HepG2 (cell line): ENCODE data around the gene BUB1. TPM values are rescaled to one million over a fixed set of nuclear protein-coding genes. Genes with fewer than 3 reads are reported as not detected.

Experiments
- CHD2 ChIP-seq: IDR thresholded peaks from 2 replicates; pipeline ENCODE4 v1.6.1; 2011; ENCODE audit warnings: low read depth, low read length, improper control_type of control experiment
- DNMT1 ChIP-seq: sonication (generic); formaldehyde crosslinking; IDR thresholded peaks from 2 replicates; pipeline ENCODE4 v1.5.1; 2020; ENCODE audit warnings: mild to moderate bottlenecking, missing genetic modification reagents
- HOXA3 ChIP-seq: sonication (generic); formaldehyde crosslinking; IDR thresholded peaks from 2 replicates; pipeline ENCODE4 v1.5.0; 2020; ENCODE audit warnings: missing genetic modification reagents
- KDM6A ChIP-seq: IDR thresholded peaks from 2 replicates; pipeline ENCODE4 v1.6.1; 2016; ENCODE audit warnings: low read depth
- MED8 ChIP-seq: sonication (generic); formaldehyde crosslinking; IDR thresholded peaks from 2 replicates; pipeline ENCODE4 v1.8.1; 2023; ENCODE audit warnings: mild to moderate bottlenecking, missing genetic modification reagents; ENCODE audit not compliant: insufficient replicate concordance
- MEF2D ChIP-seq: sonication (generic); formaldehyde crosslinking; IDR thresholded peaks from 2 replicates; pipeline ENCODE4 v1.5.1; 2020; ENCODE audit warnings: mild to moderate bottlenecking, missing genetic modification reagents
- MLLT10 ChIP-seq: sonication (generic); formaldehyde crosslinking; IDR thresholded peaks from 2 replicates; pipeline ENCODE4 v1.4.0; 2020; ENCODE audit warnings: missing genetic modification reagents
- NFYC ChIP-seq: IDR thresholded peaks from 2 replicates; pipeline ENCODE4 v1.6.1; 2016; ENCODE audit warnings: missing genetic modification reagents, missing compliant biosample characterization
- PRPF4 ChIP-seq: fragments of 200-400 bp; formaldehyde crosslinking; IDR thresholded peaks from 2 replicates; pipeline ENCODE4 v1.6.1; 2016; ENCODE audit warnings: low read length, low read depth; ENCODE audit not compliant: poor library complexity, severe bottlenecking
- SCMH1 ChIP-seq: sonication (generic); formaldehyde crosslinking; IDR thresholded peaks from 2 replicates; pipeline ENCODE4 v1.9.0; 2021; ENCODE audit warnings: missing genetic modification reagents, mild to moderate bottlenecking, borderline replicate concordance
- STAT5B ChIP-seq: sonication (generic); formaldehyde crosslinking; IDR thresholded peaks from 2 replicates; pipeline ENCODE4 v1.4.0; 2020; ENCODE audit warnings: missing genetic modification reagents
- TEAD3 ChIP-seq: optimal IDR thresholded peaks from 2 replicates; pipeline ENCODE3; 2016; ENCODE audit warnings: borderline replicate concordance
- ZBTB3 ChIP-seq: sonication (generic); formaldehyde crosslinking; IDR thresholded peaks from 2 replicates; pipeline ENCODE4 v1.4.0; 2020; ENCODE audit warnings: low read depth, mild to moderate bottlenecking, moderate library complexity, missing genetic modification reagents, borderline replicate concordance
- ZNF12 ChIP-seq: sonication (generic); formaldehyde crosslinking; IDR thresholded peaks from 2 replicates; pipeline ENCODE4 v1.5.0; 2020; ENCODE audit warnings: missing genetic modification reagents
- ZNF501 ChIP-seq: sonication (generic); formaldehyde crosslinking; IDR thresholded peaks from 2 replicates; pipeline ENCODE4 v1.5.1; 2020; ENCODE audit warnings: mild to moderate bottlenecking, moderate library complexity, missing genetic modification reagents
- ZNF549 ChIP-seq: sonication (generic); formaldehyde crosslinking; IDR thresholded peaks from 2 replicates; pipeline ENCODE4 v1.5.0; 2020; ENCODE audit warnings: missing genetic modification reagents
- ZNF562 ChIP-seq: sonication (generic); formaldehyde crosslinking; IDR thresholded peaks from 2 replicates; pipeline ENCODE4 v1.8.0; 2022; ENCODE audit warnings: missing genetic modification reagents, borderline replicate concordance
- polyA plus RNA-seq, 8 experiments: library from polyadenylated mRNA; depleted of rRNA in 3 of 8; stranded (reverse) in 7 of 8; unstranded in 1 of 8; fragments of >200 nt; fragmentation: Illumina TruSeq in 4 of 8; extraction: Trizol in 4 of 8; gene quantifications; 2 replicates each; pipeline versions ENCODE4 v1.2.1 to v1.2.3, GENCODE V29; 2011 to 2016; ENCODE audit warnings: low read depth in 4 of 8, missing spikeins in 1 of 8, mixed read lengths in 1 of 8; ENCODE audit not compliant: insufficient read depth in 1 of 8
- total RNA-seq, 5 experiments: library from RNA; depleted of rRNA; stranded (reverse); fragments of >200 nt; fragmentation: Illumina TruSeq; extraction: Trizol; gene quantifications; 2 replicates each; pipeline ENCODE4 v1.2.3, GENCODE V29; 2016; ENCODE audit warnings: low read depth in 1 of 5
- TF ChIP-seq, protein P1 (sequence below): sonication (generic); formaldehyde crosslinking; IDR thresholded peaks from 2 replicates; pipeline ENCODE4 v1.8.0; 2022; ENCODE audit warnings: mild to moderate bottlenecking, missing genetic modification reagents, borderline replicate concordance
- TF ChIP-seq, protein P2 (sequence below): sonication (generic); formaldehyde crosslinking; conservative IDR thresholded peaks from 2 replicates; pipeline ENCODE4 v1.8.0; 2022; ENCODE audit warnings: mild to moderate bottlenecking, moderate library complexity, missing genetic modification reagents
- TF ChIP-seq, protein P3 (sequence below): IDR thresholded peaks from 2 replicates; pipeline ENCODE4 v1.6.1; 2016; ENCODE audit warnings: missing genetic modification reagents, missing compliant biosample characterization
- TF ChIP-seq, protein P4 (sequence below): sonication (generic); formaldehyde crosslinking; IDR thresholded peaks from 2 replicates; pipeline ENCODE4 v1.8.1; 2023; ENCODE audit warnings: mild to moderate bottlenecking, moderate library complexity, missing genetic modification reagents
- TF ChIP-seq, protein P5 (sequence below): sonication (generic); formaldehyde crosslinking; IDR thresholded peaks from 2 replicates; pipeline ENCODE4 v1.4.0; 2020; ENCODE audit warnings: missing genetic modification reagents

Gene BUB1
- total and polyA plus RNA-seq, 2 of the 13 experiments (the other 11 are each of a cell fraction or from before 2014, with no cell fraction given) = 27.8 to 52.6 TPM

DNA sequence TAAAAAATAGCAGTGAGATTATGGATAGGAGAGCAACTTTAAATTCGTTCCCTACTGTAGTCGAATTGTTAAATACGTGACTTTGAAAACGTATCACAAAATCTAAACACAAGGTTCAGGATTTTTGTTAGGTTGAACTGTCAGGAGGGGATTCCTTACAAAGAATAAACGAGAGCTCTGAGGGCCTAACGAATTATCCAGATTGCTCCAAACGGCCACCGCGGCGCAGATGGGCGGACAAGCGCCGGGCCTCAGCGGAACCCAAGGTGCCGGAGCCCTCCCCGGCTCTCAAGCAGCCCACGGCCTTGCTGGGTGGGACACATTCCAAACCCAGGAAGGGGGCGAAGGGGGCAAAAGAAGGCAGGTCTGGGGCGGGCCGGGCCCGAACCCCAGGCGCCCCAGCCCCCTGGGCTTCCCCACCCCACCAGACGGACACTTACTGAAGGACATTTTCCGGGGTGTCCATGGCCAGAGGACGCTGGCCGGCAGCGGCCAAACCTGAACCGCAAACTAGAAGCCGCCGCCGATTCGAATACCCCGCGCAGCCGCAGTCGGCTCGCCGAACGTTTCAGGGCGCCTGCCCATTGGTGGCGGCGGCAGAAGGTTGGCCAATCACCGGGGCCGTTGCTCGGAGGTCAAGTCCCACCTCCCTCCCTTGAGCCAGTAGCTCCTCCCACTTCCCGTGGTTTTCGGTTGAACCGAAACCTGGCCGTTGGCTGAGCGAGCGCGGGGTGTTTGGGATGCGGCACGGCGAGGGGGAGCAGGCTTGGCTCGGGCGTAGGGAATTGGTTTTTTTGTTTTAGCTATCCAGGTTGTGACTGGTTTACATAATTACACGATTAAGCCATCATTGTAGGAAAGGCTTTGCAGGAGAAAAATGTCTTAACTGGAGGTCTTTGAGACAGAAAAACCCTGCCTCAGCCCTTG lies at the start of gene BUB1 (continued):
- TF ChIP-seq, protein P1, sequence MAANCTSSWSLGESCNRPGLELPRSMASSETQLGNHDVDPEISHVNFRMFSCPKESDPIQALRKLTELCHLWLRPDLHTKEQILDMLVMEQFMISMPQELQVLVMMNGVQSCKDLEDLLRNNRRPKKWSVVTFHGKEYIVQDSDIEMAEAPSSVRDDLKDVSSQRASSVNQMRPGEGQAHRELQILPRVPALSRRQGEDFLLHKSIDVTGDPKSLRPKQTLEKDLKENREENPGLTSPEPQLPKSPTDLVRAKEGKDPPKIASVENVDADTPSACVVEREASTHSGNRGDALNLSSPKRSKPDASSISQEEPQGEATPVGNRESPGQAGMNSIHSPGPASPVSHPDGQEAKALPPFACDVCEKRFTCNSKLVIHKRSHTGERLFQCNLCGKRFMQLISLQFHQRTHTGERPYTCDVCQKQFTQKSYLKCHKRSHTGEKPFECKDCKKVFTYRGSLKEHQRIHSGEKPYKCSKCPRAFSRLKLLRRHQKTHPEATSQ (CRISPR knock-in tag) = peak; percentile 70; the same call in 1 of the 2 replicates
- TF ChIP-seq, protein P2, sequence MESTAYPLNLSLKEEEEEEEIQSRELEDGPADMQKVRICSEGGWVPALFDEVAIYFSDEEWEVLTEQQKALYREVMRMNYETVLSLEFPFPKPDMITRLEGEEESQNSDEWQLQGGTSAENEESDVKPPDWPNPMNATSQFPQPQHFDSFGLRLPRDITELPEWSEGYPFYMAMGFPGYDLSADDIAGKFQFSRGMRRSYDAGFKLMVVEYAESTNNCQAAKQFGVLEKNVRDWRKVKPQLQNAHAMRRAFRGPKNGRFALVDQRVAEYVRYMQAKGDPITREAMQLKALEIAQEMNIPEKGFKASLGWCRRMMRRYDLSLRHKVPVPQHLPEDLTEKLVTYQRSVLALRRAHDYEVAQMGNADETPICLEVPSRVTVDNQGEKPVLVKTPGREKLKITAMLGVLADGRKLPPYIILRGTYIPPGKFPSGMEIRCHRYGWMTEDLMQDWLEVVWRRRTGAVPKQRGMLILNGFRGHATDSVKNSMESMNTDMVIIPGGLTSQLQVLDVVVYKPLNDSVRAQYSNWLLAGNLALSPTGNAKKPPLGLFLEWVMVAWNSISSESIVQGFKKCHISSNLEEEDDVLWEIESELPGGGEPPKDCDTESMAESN (CRISPR knock-in tag) = no peak; the same call in 1 of the 2 replicates
- TF ChIP-seq CHD2 (peak; percentile 68), DNMT1 (CRISPR knock-in tag) (no peak), ZNF549 (CRISPR knock-in tag) (no peak), ZNF12 (CRISPR knock-in tag) (no peak), STAT5B (CRISPR knock-in tag) (no peak), NFYC (CRISPR knock-in tag) (peak; percentile 99), TEAD3 (CRISPR knock-in tag) (no peak), ZNF501 (CRISPR knock-in tag) (peak; percentile 88), SCMH1 (no peak), MLLT10 (CRISPR knock-in tag) (no peak), MEF2D (no peak; the same call in 1 of the 2 replicates), PRPF4 (no peak), ZNF562 (CRISPR knock-in tag) (no peak), ZBTB3 (CRISPR knock-in tag) (no peak), HOXA3 (CRISPR knock-in tag) (peak; percentile 72), MED8 (CRISPR knock-in tag) (peak; percentile 70), KDM6A (CRISPR knock-in tag) (no peak)
- TF ChIP-seq, protein P3, sequence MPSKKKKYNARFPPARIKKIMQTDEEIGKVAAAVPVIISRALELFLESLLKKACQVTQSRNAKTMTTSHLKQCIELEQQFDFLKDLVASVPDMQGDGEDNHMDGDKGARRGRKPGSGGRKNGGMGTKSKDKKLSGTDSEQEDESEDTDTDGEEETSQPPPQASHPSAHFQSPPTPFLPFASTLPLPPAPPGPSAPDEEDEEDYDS (CRISPR knock-in tag) = peak; percentile 93
- TF ChIP-seq, protein P4, sequence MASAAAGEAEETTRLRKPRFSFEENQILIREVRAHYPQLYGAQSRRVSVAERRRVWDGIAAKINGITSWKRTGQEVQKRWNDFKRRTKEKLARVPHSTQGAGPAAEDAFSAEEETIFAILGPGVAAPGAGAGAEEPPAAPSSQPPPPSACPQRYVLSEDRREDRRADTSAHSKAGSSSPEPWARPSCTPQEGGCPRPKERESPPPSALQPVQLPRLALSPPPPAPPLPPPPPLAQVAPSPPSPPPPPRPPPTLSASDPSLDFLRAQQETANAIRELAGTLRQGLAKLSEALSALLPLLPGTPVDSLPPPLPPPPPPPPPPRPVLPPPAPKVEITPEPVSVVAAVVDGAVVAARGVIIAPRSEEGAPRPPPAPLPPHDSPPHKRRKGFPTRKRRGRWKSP = peak; percentile 67; the same call in 1 of the 2 replicates
- TF ChIP-seq, protein P5, sequence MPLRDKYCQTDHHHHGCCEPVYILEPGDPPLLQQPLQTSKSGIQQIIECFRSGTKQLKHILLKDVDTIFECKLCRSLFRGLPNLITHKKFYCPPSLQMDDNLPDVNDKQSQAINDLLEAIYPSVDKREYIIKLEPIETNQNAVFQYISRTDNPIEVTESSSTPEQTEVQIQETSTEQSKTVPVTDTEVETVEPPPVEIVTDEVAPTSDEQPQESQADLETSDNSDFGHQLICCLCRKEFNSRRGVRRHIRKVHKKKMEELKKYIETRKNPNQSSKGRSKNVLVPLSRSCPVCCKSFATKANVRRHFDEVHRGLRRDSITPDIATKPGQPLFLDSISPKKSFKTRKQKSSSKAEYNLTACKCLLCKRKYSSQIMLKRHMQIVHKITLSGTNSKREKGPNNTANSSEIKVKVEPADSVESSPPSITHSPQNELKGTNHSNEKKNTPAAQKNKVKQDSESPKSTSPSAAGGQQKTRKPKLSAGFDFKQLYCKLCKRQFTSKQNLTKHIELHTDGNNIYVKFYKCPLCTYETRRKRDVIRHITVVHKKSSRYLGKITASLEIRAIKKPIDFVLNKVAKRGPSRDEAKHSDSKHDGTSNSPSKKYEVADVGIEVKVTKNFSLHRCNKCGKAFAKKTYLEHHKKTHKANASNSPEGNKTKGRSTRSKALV = 0 out of 2 replicates have a peak, but pooled peaks have one; percentile 55
